NCI-H524 (cell line): ENCODE measurements around the gene HS3ST5.
"Not testable (repeated sequence)": the region's sequence is repeated elsewhere in the genome, so short reads cannot be mapped to it uniquely, and the experiment has no call there.

ENCODE experiments used
- DNase-seq, 2 experiments: peaks; one replicate each; lab custom pipeline; 2025; lab: John Stamatoyannopoulos, UW

HS3ST5 gene

DNA sequence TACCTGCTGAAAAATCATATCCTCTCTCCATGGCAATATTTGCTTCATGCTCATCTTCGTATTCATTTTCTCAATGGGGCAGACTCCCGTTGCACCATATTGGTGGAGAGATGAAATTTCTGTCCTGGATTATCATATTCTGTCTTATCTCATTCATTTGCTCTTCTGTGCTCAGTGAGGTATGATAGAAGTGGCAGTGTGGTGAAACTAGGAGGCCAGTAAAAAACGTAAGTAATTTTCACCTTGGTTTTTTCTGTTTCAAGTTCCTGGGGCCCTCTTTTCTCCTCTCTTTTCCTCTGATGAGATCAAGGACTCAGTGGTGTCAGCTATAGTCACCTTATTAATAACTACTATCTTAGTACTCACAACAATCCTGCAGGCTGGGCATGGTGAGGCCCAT, 189.4 kb downstream of the HS3ST5 start:
- no peak for DNase-seq

DNA sequence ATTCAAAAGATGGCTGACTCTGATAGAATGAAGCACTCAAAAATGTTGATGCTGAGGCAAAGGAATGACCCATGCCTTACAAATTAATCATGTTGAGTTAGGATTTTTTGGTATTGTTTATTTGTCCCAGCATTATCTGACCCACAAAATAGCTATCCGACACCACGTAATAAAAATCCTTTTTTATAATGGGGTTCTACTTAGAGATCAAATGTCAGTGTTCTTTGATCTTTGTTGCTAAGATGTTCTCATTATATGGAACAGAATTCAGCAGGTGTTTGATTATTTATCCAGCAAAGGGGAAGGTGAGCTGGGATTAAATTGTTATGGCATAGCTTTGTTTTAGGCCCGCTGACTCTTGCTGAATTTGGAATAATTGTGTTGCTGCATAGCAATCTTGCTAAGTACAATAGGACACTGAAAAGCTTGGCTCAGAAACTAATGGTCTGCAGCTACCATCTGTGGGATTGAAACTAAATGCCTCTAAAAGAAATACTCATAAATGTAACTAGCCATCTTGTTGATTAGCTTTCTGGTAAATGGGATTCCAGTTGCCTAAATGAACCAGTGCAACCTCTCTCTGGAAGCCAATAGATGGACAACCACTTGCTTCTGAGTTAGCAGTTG, 191.6 kb downstream of the HS3ST5 start:
- DNase-seq = peak in 1 of 2 experiments; percentile 26

DNA sequence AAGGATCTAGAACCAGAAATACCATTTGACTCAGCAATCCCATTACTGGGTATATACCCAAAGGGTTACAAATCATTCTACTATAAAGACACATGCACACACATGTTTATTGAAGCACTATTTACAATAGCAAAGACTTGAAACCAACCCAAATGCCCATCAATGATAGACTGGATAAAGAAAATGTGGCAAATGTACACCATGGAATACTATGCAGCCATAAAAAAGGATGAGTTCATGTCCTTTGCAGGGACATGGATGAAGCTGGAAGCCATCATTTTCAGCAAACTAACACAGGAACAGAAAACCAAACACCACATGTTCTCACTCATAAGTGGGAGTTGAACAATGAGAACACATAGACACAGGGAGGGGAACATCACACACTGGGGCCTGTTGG, 193.6 kb downstream of the HS3ST5 start:
- DNase-seq = not testable (repeated sequence)

DNA sequence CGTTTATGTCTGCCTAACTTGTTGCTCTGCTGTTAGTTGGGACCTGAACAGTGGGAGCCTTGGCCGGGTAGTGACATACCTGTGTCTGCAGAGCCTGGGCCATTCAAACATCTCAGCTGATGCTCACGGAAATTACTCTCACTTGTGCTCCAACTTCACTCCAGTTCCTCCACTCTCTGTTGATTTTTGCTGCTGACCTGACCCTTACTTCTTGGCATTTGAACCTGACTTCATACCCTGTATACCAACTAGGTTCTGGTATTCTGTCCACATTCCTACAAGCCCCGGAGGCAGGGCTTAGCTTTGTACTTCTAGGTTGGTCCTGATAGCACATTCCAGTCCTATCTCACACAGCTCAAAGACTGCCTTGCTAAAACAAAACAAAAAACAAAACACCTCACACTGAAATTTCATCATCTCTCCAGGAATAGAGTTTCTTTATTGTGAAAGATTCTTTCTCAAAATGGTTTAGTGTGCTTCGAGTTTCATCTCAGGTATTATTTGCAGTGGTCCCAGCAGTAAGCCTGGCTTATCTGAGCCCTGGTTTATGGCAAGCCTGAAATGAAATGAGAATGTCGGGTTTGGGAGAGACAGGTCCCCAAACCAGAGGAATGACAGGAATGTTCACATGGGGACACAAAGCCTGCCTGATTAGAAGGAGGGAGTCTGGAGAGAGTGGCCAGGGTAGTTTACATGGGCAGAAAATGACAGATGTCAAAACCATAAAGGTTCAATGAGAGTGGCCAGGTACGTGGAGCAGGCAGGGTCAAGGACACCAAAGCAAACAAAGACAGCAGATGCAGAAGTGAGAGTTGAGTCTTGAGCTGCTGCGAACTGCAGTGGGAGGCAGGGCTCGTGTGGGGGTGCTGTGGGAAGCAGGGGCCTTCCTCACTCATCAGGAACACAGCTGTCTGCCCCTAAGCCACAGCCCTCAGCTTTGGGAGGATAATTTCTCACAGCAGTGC, 197.7 kb downstream of the HS3ST5 start:
- DNase-seq = no peak

DNA sequence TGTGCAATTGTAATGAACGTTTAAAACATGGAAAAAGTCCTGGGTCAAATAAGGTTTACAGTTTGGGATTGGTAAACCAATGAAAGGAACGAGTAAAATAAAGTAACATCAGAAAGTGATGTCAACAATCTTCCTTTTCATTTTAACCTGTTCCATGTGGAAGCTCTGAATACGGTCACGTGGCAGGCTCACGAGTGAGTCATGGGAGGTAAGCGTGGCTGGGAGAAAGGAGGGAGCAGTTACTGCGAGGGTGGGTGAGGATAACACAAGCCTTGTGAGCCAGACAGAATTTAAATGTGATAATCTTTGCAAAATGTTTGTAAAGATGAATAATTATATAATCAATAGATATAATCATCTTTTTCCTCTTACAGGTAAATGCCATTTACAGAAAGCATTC, 200.6 kb downstream of the HS3ST5 start:
- DNase-seq = no peak

DNA sequence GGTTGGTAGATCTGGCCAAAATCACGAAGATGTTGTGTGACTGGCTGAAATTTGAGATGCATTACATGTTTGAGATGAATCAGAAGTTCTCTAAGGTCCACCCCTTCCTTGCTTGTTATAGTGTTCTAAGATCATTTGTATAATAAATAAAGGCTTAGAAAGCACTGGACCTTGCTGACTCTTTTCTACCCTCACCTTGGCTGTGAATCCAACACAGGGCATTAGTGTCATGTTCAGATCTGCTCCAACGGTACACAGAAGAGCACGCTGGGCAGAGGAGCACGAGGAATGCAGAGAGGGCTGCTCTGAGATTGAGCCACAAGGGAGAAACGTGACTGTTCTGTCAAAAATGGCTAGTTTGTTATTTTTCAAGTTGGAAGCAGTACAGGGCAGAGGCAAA, 202.4 kb downstream of the HS3ST5 start:
- no peak for DNase-seq

DNA sequence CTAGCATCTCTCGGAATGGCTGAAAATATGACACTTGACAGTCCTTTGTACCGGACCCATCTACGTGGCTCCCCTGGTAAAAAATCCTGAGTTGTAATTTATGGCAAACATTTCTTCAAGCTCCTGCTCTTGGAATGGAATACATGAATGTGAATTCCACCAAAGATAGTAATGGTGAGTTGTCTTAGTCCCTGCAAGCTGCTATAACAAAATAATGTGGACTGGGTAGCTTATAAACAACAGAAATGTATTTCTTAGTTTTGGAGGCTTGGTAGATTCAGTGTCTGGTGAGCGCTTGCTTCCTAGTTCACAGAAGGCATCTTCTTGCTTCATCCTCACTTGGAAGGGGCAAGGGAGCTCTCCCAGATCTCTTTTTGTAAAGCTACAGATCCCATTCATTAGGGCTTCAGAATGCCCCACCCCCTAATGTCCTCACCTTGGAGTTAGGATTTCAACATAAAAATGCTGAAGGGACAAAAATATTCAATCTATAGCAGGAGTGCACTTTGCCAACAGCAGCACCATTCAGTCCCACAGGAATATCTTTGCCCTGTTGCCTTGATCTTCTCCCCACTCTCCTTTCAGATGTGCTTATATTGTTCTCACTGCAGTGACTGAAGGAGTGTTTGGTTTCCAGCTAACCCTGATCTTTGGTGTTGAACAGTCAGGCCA, 204.1 kb downstream of the HS3ST5 start:
- DNase-seq = no peak

DNA sequence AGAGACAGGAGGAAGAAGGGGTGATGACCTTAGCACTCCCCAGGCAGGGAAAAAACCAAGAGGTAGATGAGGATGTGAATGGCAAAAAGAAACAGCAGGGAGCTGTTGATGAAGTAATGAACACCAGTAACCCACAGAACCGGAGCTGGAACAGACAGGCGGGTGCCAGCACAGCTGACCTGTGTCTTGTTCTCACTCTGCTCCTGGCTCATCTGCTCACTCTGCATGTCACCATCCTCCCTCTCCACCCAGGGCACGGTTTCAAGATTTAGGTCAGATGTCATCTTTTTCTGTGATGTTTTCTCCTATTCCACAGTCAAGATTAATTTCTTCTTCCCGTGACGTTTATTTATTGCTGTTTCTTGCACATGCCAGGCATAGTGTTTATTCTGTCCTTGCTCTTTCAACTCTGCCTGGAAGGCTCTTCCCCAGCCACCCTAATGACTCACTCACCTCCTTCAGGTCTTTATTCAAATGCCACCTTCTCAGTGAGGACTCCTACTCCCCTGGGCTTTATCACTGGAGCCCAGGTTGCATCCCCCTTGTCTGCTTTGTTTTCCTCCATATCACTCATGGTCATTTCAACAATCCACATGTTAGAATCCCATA, 207.4 kb downstream of the HS3ST5 start:
- DNase-seq = no peak

DNA sequence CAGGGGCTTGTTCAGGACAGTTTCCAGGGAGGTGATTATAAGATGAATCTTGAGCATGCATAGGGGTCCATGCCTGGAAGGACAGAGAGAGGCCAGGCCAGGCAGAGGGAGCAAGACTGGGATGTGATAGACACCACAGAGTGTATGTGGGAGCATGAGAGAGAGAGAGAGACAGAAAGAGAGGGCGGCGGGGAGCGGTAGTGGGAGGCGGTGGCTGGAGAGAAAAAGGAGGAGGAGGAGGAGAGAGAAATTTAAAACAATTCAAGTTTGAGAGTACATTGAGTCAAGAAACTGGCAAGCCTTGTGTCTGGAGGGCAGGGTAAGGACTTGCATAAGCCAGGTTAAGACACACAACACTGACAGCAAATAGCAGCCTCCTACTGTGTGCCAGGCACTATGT, 209.0 kb downstream of the HS3ST5 start:
- no peak for DNase-seq

DNA sequence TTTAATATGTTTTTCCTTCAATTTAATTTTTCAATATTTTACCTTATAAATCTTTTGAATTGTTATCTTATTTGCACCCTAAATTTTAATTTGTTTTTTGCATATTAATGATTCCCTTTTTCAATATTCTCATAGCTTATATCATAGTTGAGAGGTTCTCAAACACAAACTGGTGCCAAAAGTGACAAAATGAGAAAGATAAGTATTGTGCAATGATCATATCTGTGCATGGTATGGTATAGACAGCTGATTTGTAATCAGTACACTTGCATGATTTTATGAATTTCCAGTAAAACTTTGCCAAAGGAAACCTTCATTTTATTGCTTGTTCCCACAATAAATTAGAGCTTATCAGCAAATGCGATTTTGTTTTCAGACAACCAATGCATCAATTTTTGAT, 210.9 kb downstream of the HS3ST5 start:
- no peak for DNase-seq

DNA sequence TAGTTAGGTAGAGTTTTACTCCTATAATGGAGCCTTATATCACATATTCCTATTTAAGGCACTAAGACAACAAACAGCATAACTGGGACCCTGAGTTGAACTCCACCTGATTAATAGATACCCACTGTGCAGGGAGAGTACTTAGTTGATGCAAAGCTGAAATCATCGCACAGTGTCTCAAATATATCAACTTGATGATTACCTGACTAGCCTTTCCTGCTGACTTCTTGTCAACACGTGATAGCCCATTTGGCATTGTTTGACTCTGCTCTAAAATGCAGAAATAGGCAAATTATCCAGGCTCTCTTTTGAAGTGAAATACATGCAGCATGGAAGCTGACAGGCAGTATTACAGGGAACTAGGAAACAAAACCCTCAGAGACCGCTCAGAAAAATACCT, 217.2 kb downstream of the HS3ST5 start:
- DNase-seq = no peak

DNA sequence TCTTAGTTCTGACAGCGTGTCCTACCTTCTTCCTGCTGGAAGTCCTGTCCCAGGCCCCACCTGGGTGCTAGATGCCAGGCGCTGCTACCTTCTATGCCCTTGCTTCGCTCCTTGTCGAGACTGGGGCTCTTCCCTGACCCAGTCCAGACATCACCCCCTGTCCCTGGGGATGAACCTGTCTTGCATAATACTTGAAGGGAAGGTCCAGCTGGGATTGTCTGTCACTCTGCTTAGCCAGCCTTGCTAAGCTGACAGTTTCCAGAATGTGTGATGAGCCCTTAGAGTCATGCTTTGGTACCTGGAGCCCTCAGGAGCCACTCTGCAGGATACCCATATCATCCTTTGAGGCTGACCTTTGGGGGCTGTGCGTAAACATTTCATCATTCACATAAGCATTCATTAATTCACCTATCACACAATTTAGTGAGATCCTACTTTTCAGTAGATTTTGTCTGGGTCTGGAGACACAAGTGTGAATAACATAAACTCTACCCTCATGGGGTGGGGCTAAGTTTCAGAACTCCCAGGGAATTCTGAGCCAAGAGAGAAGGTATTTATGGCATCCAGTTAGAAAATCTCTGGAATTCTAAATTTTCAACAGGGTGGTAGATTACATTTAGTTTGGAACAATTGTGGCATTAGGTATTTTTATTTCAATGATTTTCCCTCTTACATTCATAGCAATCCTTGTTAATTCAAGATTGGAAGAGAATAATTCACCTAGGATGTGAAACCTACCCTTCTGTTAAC, 220.7 kb downstream of the HS3ST5 start:
- DNase-seq = no peak

DNA sequence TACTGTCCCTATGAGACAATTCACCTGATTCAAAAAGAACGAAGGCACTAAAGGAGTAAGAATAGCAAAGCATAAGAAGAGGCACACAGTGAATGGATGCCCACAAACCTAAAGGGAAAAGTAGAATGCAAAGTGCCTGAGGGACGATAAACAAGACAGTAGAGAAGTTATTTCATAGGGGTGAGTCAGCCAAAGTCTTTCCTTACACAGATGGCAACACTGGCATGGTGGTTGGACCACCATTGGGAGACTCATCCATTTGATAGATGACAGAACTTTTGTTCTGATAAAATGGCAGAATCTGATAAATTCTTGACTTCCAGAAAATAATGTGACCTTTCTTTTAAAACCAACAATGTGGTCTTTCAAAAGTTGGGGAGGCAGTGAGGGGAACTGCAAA, 223.8 kb downstream of the HS3ST5 start:
- DNase-seq = no peak

DNA sequence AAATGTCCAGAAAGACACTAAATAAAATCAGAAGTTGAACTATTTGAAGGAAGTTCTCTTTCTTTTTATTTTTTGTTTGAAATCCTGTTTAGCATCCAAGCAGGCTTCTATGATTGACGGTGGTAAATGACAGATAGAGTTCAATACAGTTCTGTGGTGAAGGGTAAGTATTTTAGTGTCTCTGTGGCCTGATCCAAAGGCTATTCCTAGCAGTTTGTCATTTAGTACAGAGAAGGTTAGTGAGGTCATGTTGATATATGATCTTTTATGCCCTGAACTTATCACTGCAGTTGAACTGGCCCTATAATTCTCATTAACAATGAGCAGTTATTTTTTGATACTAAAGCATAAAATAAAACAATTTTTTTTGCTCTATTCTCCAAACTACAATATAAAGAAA, 227.2 kb downstream of the HS3ST5 start:
- DNase-seq = no peak

DNA sequence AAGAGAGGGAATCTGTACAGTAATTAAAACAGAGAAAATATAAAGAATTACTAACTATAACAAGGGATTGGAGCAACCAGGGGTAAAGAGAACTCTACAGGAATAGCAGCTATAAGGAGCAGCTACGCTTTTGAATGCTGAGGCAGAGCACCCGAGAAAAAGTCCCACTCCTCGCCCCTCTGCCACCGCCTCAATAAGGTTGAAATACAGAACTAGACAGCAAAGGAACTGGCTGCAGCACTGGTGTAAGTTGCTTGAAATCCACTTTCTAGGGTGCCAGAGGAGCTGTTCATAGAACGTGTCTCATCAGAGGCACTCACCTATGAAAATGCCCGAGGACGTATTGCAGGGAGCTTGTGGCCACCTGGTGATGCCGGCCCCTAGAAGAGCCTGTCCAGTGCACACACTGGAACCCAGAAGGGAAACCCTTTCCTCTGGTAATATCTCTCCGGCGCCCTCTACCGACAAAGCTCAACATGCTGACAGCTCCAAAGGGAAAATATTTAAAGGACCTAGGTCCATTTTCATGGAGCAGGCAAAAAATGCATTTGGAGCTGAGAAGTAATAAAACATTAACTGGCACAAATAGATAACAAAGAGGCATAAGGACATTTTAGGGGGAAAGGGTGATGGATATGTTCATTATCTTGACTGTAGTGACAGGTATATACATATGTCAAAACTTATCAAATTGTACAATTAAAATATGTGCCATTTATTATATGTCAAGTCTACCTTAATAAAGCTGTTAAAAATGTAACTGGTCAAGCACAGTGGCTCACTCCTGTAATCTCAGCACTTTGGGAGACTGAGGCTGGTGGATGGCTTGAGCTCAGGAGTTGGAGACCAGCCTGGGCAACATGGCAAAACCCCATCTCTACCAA, 234.5 kb downstream of the HS3ST5 start:
- peak in 1 of 2 experiments; percentile 26 for DNase-seq

DNA sequence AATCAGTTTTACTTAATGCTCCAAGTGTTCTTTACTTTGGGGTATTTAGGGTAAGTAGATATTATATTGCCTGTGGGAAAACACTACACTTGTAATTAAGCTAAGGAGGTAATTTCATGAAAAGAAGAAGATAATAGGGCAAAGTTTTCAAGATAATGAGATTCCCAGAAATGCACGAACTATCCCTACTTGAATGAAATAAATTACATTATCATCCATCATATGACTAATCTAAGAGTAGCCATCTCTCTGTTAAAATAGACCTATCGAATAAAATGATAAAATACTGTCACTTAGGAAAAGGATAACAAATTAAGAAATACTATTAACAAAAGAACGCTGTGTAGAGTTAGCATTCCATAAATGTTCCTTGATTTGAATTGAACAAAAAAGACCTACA, 236.8 kb downstream of the HS3ST5 start:
- peak in 1 of 2 experiments; percentile 4 for DNase-seq

DNA sequence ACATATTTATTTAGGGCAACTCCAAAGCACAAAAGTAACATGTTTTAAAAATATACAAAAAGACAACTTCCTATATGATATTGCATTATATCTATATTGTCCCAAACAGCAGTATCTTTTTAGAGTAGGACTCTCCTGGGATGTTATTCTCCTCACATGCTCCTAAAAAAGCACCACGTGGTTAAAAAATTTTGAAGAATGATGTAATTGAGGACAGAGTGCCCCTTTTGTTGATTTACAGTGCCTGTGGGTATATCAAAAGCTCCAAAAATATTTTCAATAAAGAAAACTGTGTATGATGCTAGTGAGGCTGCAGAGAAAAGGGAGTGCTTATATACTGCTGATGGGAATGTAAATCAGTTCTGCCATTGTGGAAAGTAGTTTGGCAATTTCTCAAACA, 241.6 kb downstream of the HS3ST5 start:
- DNase-seq = no peak

DNA sequence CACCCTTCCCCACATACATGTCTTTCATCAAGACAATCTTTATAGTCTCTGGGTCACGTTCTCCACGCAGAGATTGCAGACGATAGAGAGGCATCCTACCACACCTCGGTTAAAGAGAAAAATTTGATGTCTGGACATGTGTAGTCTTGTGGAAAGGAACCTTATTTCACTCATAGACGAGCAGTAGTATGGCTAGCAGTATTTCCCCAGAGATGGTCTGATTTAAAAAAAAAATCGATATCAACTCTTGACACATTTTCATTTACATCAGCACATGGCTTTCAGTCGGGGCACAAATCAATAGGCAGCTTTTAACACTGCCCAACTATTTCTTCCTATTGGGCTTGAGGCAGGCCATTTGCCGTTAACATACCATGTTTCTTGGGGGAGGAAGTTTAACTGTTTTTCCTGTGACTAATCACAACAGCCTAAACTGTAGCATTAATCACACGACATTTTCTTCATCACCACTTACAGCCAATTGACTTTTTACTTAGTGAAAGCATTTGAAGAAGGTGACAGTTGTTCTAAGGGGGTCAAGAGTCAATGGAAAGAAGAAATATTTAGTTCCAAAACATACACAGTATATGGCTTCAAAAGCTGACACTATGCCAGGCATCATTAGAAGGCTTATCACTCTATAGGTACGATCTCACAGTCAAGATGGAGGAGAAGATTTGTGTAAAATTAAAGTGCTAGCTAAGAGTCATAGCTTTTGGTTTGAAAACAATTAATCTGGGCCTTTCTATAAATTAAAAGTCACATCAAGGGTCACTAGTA, 242.4 kb downstream of the HS3ST5 start:
- DNase-seq = no peak

DNA sequence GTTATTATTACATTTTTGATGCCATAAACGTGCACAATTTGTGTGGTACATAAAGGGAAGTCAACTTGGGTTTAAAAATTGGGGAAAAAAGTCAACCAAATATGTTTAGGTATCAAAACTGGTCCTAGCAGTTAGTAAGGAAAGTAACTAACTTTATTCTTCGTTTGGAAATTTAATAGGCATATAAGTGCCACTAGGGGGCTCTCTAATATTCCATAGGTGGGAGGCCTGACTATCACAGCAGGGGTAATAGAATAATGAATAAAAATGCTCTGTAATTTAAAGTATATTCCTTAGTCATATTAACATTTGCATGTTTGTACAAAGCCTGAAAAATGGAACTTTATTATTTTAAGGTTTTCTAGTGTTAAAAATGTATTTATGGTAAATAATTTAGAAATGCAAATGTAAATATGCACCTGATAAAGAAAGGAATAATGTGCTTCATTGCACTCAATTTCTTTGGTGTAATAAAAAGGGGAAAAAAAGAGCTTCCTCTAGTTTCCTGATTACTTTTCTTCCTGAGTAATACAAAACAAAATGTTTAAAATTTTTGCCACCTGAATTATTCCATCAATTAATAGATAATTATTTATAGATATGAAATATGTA, 246.2 kb downstream of the HS3ST5 start:
- peak in 1 of 2 experiments; percentile 55 for DNase-seq
